GM21390 (cell line): ENCODE data around the gene DDAH1.

Experiments used
- ATAC-seq: cut with Tn5 transposase; IDR thresholded peaks from one replicate; pipeline ENCODE4 v1.9.1; 2021; ENCODE audit not compliant: unreplicated experiment

Gene DDAH1

GRCh38 chr1:85445906-85446305 is 19.1 kb downstream of the DDAH1 start:
- ATAC-seq, result no peak

- no peak for ATAC-seq
Measured at GRCh38 chr1:85444381-85444780, 20.6 kb downstream of the DDAH1 start.

GRCh38 chr1:85440612-85441011 is 24.3 kb downstream of the DDAH1 start:
- ATAC-seq, result no peak

- ATAC-seq, result no peak
Measured at GRCh38 chr1:85438353-85438752, 26.6 kb downstream of the DDAH1 start.

GRCh38 chr1:85437139-85437538 is 27.8 kb downstream of the DDAH1 start:
- ATAC-seq, result no peak

- no peak for ATAC-seq
Measured at GRCh38 chr1:85433096-85433495, 31.9 kb downstream of the DDAH1 start.

GRCh38 chr1:85428471-85429089 is 36.4 kb downstream of the DDAH1 start:
- ATAC-seq, result no peak

- ATAC-seq, result no peak
Measured at GRCh38 chr1:85427849-85428248, 37.1 kb downstream of the DDAH1 start.

- no peak for ATAC-seq
Measured at GRCh38 chr1:85427331-85427730, 37.6 kb downstream of the DDAH1 start.

GRCh38 chr1:85421179-85421578 is 43.8 kb downstream of the DDAH1 start:
- no peak for ATAC-seq

- no peak for ATAC-seq
Measured at GRCh38 chr1:85420199-85420598, 44.8 kb downstream of the DDAH1 start.

GRCh38 chr1:85417876-85418275 is 47.1 kb downstream of the DDAH1 start:
- no peak for ATAC-seq

- no peak for ATAC-seq
Measured at GRCh38 chr1:85417017-85417416, 47.9 kb downstream of the DDAH1 start.

- ATAC-seq, result no peak
Measured at GRCh38 chr1:85413169-85413568, 51.8 kb downstream of the DDAH1 start.

- ATAC-seq, result no peak
Measured at GRCh38 chr1:85411567-85412305, 53.2 kb downstream of the DDAH1 start.

GRCh38 chr1:85409516-85409915 is 55.4 kb downstream of the DDAH1 start:
- ATAC-seq, result no peak

- ATAC-seq, result no peak
Measured at GRCh38 chr1:85407746-85408377, 57.1 kb downstream of the DDAH1 start.

- no peak for ATAC-seq
Measured at GRCh38 chr1:85406887-85407533, 57.9 kb downstream of the DDAH1 start.

- ATAC-seq, result no peak
Measured at GRCh38 chr1:85406081-85406480, 58.9 kb downstream of the DDAH1 start.

- no peak for ATAC-seq
Measured at GRCh38 chr1:85404408-85404807, 60.6 kb downstream of the DDAH1 start.

GRCh38 chr1:85398391-85399064 is 66.4 kb downstream of the DDAH1 start:
- ATAC-seq, result no peak
